PC-3 (cell line): ENCODE data around the gene CHID1. TPM values are rescaled to one million over a fixed set of nuclear protein-coding genes. Genes with fewer than 3 reads are reported as not detected.

ENCODE experiments used
- ATAC-seq: fragments of 200-7000 bp; cut with Tn5 transposase; 2 replicates; pipeline ENCODE4 v1.9.1; 2020; ENCODE audit warnings: mild to moderate bottlenecking, moderate library complexity
- BruUV-seq: library from RNA; stranded (reverse); fragments of 400-500 nt; replicated peaks from 2 replicates; lab custom pipeline; 2021; lab: Mats Ljungman, UMichigan
- CTCF ChIA-PET: fragments of 300-600 bp; sonication (Branson Sonifier 250); formaldehyde crosslinking; loops from one replicate; lab custom pipeline; 2022; ENCODE audit warnings: antibody characterized with exemption; lab: Charles Lee
- POLR2A ChIA-PET: fragments of 300-600 bp; sonication (Branson Sonifier 250); formaldehyde crosslinking; loops from one replicate; lab custom pipeline; 2022; ENCODE audit warnings: antibody characterized with exemption; ENCODE audit not compliant: unreplicated experiment; lab: Charles Lee
- DNase-seq: peaks from one replicate; pipeline ENCODE4 v3.0.0-alpha.2; 2015
- H2AFZ ChIP-seq: fragments of 300-600 bp; sonication (generic); 2 replicates; pipeline ENCODE4 v1.6.0; 2016; ENCODE audit warnings: antibody characterized with exemption, low read length
- H3F3A ChIP-seq: fragments of 300-600 bp; sonication (generic); one replicate; pipeline ENCODE4 v1.6.0; 2017; ENCODE audit warnings: antibody characterized with exemption, low read length, control low read depth, mild to moderate bottlenecking; ENCODE audit not compliant: unreplicated experiment
- H3K27ac ChIP-seq: fragments of 300-600 bp; sonication (generic); 2 replicates; pipeline ENCODE4 v1.5.1; 2016; ENCODE audit warnings: mild to moderate bottlenecking, low read length
- H3K27me3 ChIP-seq: fragments of 300-600 bp; sonication (generic); 2 replicates; pipeline ENCODE4 v1.6.1; 2016; ENCODE audit warnings: low read length, mixed read lengths
- H3K36me3 ChIP-seq: fragments of 300-600 bp; sonication (generic); 2 replicates; pipeline ENCODE4 v1.6.1; 2016; ENCODE audit warnings: low read depth, mixed run types, low read length, mixed read lengths
- H3K4me1 ChIP-seq: fragments of 300-600 bp; sonication (generic); 2 replicates; pipeline ENCODE4 v1.5.1; 2016; ENCODE audit warnings: low read length; ENCODE audit not compliant: insufficient read depth
- H3K4me2 ChIP-seq: fragments of 300-600 bp; sonication (generic); 2 replicates; pipeline ENCODE4 v1.6.0; 2016; ENCODE audit warnings: low read length
- H3K4me3 ChIP-seq: fragments of 300-600 bp; sonication (generic); 2 replicates; pipeline ENCODE4 v1.5.1; 2016; ENCODE audit warnings: mild to moderate bottlenecking, low read length, mixed read lengths
- H3K79me2 ChIP-seq: fragments of 300-600 bp; sonication (generic); 2 replicates; pipeline ENCODE4 v1.6.1; 2017; ENCODE audit warnings: low read length, mixed read lengths
- H3K9ac ChIP-seq: fragments of 300-600 bp; sonication (generic); 2 replicates; pipeline ENCODE4 v1.6.0; 2016; ENCODE audit warnings: mild to moderate bottlenecking, low read length
- H3K9me2 ChIP-seq: fragments of 300-600 bp; sonication (generic); replicated peaks from 2 replicates; pipeline ENCODE4 v1.6.1; 2016; ENCODE audit warnings: mixed run types, low read length, mixed read lengths
- H3K9me3 ChIP-seq: fragments of 300-600 bp; sonication (generic); 2 replicates; pipeline ENCODE4 v1.6.1; 2016; ENCODE audit warnings: low read length, mixed read lengths
- H4K20me1 ChIP-seq: fragments of 300-600 bp; sonication (generic); 2 replicates; pipeline ENCODE4 v1.6.1; 2016; ENCODE audit warnings: low read length, mixed read lengths
- CTCF ChIP-seq: fragments of 300-600 bp; sonication (generic); conservative IDR thresholded peaks from 2 replicates; pipeline ENCODE4 v1.5.1; 2017; ENCODE audit warnings: antibody characterized with exemption, low read depth, mild to moderate bottlenecking, low read length
- EZH2 ChIP-seq: fragments of 300-600 bp; sonication (generic); IDR thresholded peaks from one replicate; pipeline ENCODE4 v1.6.1; 2017; ENCODE audit warnings: antibody characterized with exemption, mild to moderate bottlenecking, low read length; ENCODE audit not compliant: unreplicated experiment
- EZH2phosphoT487 ChIP-seq: fragments of 300-600 bp; sonication (generic); IDR thresholded peaks from 2 replicates; pipeline ENCODE4 v1.6.1; 2018; ENCODE audit warnings: mild to moderate bottlenecking, antibody characterized with exemption, low read length, borderline replicate concordance
- intact Hi-C: fragments of 100-400 bp; cut with micrococcal nuclease; formaldehyde crosslinking; loops from 2 replicates; pipeline ENCODE4 v1.9.0; 2023
- total RNA-seq: library from RNA; depleted of rRNA; stranded (reverse); fragments of >200 nt; gene quantifications from 2 replicates; pipeline ENCODE4 v1.2.3, GENCODE V29; 2014

The CHID1 gene
- total RNA-seq, 1 experiment from 2014 or later = 70.2 TPM

- no TSS peak for BruUV-seq
- no peaks in the 10 kb centered on the region for H3F3A ChIP-seq
- no peaks in the 10 kb centered on the region for H3K27me3 ChIP-seq
- intact Hi-C loops = no loop called here
- H3K4me3 ChIP-seq = no peak overlapping the region
- no peaks in the 10 kb centered on the region for H3K9me3 ChIP-seq
- no peak for DNase-seq
- ChIA-PET POLR2A (no interaction called here), CTCF (no interaction called here)
- ATAC-seq = no peak
- no peaks in the 10 kb centered on the region for H4K20me1 ChIP-seq
- no peaks in the 10 kb centered on the region for H3K9me2 ChIP-seq
- no peak overlapping the region for H3K9ac ChIP-seq
- peaks cover 7% of the 10 kb centered on the region for H3K79me2 ChIP-seq
- peaks cover 6% of the 10 kb centered on the region; the same call in 1 of the 2 replicates for H3K4me1 ChIP-seq
- TF ChIP-seq EZH2 = no peak
- no peak for TF ChIP-seq EZH2phosphoT487
- TF ChIP-seq CTCF = no peak
- H3K36me3 ChIP-seq = no peaks in the 10 kb centered on the region
- no peak overlapping the region for H2AFZ ChIP-seq
- no peak overlapping the region for H3K27ac ChIP-seq
- H3K4me2 ChIP-seq = no peak overlapping the region
These were observed 4.3 kb upstream of the CHID1 start for GRCh38 chr11:914747-915501.

DNA sequence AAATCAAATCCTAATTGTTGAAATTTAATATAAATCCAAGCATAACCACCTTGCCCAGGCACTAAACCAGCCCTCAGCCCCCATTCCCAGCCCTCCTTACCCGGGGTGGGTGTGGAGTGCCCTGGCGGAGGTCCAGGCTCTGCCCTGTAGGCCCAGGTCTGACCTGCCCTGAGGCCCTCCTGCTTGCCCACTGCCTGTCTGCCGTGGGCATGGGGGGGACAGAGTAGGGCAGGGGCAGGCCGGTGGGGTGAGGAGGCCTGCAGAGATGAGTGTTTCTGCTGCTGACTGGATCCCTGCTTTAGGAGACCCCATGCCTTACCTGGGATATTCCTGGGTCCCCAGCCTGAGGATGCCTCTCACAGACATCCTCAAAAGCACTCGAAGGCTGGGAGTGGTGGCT is 3.6 kb upstream of the CHID1 start:
- no peak overlapping the region for H3K4me2 ChIP-seq
- intact Hi-C loops = no loop called here
- ATAC-seq = no peak

More for the DNA sequence above, 3.6 kb upstream of the CHID1 start:
- Histone ChIP-seq H3K9ac (no peak overlapping the region), H3K4me1 (peaks cover 12% of the 10 kb centered on the region), H3K36me3 (no peaks in the 10 kb centered on the region; the same call in 1 of the 2 replicates), H3K9me2 (no peaks in the 10 kb centered on the region), H4K20me1 (no peaks in the 10 kb centered on the region), H3K27me3 (no peaks in the 10 kb centered on the region), H3K79me2 (peaks cover 14% of the 10 kb centered on the region), H3K27ac (no peak overlapping the region), H3K9me3 (no peaks in the 10 kb centered on the region), H3K4me3 (no peak overlapping the region), H2AFZ (no peak overlapping the region), H3F3A (no peaks in the 10 kb centered on the region)
- POLR2A ChIA-PET = no interaction called here
- no peak for DNase-seq
- CTCF ChIA-PET = no interaction called here
- no TSS peak for BruUV-seq
- no peak for TF ChIP-seq CTCF
- no peak for TF ChIP-seq EZH2
- TF ChIP-seq EZH2phosphoT487 = no peak
